ENCODE data around the gene LBH. TPM values are rescaled to one million over a fixed set of nuclear protein-coding genes. Genes with fewer than 3 reads are reported as not detected.

Gene LBH
- total RNA-seq, 1 donor: 21.1 TPM

- peak; percentile 97 for DNase-seq (ENCODE audit: low read depth)
- no peak for TF ChIP-seq CTCF (IDR thresholded peaks at IDR 0.05; ENCODE audit: insufficient read depth, low read length)
- no peak overlapping the region for H3K4me3 ChIP-seq (ENCODE audit: low read depth, low read length)
Measured at GRCh38 chr2:30300456-30301221, 69.3 kb downstream of the LBH start.

- TF ChIP-seq CTCF (IDR thresholded peaks at IDR 0.05; ENCODE audit: insufficient read depth, low read length): no peak
- H3K4me3 ChIP-seq (ENCODE audit: low read depth, low read length): no peak overlapping the region
- no peak for DNase-seq (ENCODE audit: low read depth)
Measured at GRCh38 chr2:30301551-30301950, 70.2 kb downstream of the LBH start.

- no peak for DNase-seq (ENCODE audit: low read depth)
- H3K4me3 ChIP-seq (ENCODE audit: low read depth, low read length): no peak overlapping the region
- TF ChIP-seq CTCF (IDR thresholded peaks at IDR 0.05; ENCODE audit: insufficient read depth, low read length): no peak
Measured at GRCh38 chr2:30302566-30302965, 71.2 kb downstream of the LBH start.

- DNase-seq (ENCODE audit: low read depth): no peak
- H3K4me3 ChIP-seq (ENCODE audit: low read depth, low read length): no peak overlapping the region
- TF ChIP-seq CTCF (IDR thresholded peaks at IDR 0.05; ENCODE audit: insufficient read depth, low read length): no peak
Measured at GRCh38 chr2:30303095-30303494, 71.8 kb downstream of the LBH start.

GRCh38 chr2:30305235-30305634 lies 73.9 kb downstream of the LBH start:
- no peak overlapping the region for H3K4me3 ChIP-seq (ENCODE audit: low read depth, low read length)
- DNase-seq (ENCODE audit: low read depth): peak; percentile 54
- no peak for TF ChIP-seq CTCF (IDR thresholded peaks at IDR 0.05; ENCODE audit: insufficient read depth, low read length)

- H3K4me3 ChIP-seq (ENCODE audit: low read depth, low read length): no peak overlapping the region
- DNase-seq (ENCODE audit: low read depth): peak; percentile 16
- TF ChIP-seq CTCF (IDR thresholded peaks at IDR 0.05; ENCODE audit: insufficient read depth, low read length): no peak
Measured at GRCh38 chr2:30306522-30306921, 75.2 kb downstream of the LBH start.

- DNase-seq (ENCODE audit: low read depth): no peak
- TF ChIP-seq CTCF (IDR thresholded peaks at IDR 0.05; ENCODE audit: insufficient read depth, low read length): no peak
- H3K4me3 ChIP-seq (ENCODE audit: low read depth, low read length): no peak overlapping the region
Measured at GRCh38 chr2:30308280-30308679, 76.9 kb downstream of the LBH start.
